Measurements from ENCODE around the gene MOB1B. TPM values are rescaled to one million over a fixed set of nuclear protein-coding genes. Genes with fewer than 3 reads are reported as not detected.
A peak's percentile ranks its signal among the peaks of the same experiment; 100 is the strongest.

Gene MOB1B
- total RNA-seq, 1 donor from 2014 or later: 24.6 TPM

DNA sequence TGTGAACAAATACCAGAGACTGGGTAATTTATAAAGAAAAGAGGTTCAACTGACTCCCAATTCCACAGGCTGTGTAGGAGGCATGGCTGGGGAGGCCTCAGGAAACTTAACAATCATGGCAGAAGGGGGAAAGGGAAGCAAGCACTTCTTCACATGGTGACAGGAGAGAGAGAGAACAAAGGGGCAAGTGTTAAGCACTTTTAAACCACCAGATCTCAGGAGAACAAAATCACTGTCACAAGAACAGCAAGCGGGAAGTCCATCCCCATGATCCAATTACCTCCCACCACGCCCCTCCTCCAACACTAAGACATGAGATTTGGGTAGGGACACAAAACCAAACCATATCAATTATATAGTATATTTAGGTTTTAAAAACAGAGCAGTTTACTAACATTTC is 30.8 kb downstream of the MOB1B start:
- Mint-ChIP-seq H3K9me3 (ENCODE audit: unreplicated experiment) (no peaks in the 10 kb centered on the region), H3K36me3 (ENCODE audit: unreplicated experiment) (no peaks in the 10 kb centered on the region), H3K27ac (ENCODE audit: unreplicated experiment) (peak overlapping the region; percentile 26)

DNA sequence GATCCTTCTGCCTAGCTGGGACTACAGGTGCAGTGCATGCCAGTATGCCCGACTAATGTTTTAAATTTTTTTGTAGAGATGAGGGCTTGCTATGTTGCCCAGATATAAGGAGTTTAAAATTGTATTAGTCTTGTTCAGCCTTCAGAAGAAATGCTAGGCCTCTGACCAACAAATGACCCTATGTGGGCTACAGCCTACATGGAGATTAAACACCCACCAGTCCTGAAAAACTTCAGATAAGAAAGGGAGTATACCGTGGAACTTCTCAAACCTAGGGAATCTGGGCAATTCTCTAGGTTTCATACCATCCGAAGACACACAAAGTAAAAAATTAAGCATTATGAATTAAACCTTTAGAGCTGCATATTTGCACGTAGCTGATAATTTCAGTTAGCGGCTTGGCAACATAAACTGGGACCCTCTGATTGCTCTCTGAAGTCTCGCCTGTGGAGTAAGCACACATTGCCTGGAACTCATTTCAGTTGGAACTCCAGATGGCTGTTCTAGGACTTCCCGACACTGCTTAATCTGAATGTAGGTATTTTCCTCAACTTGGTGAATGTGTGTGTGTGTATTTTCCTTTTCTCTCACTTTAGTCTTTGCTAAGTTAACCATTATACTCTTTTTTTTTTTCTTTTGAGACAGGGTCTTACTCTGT is 33.0 kb downstream of the MOB1B start:
- Mint-ChIP-seq H3K4me1 (ENCODE audit: low read depth, unreplicated experiment) (peaks cover under 1% of the 10 kb centered on the region), H3K36me3 (ENCODE audit: unreplicated experiment) (no peaks in the 10 kb centered on the region), H3K27ac (ENCODE audit: unreplicated experiment) (no peak overlapping the region), H3K27me3 (ENCODE audit: unreplicated experiment) (no peaks in the 10 kb centered on the region), H3K4me3 (ENCODE audit: unreplicated experiment) (no peak overlapping the region), H3K9me3 (ENCODE audit: unreplicated experiment) (no peaks in the 10 kb centered on the region)
- no peak for DNase-seq
- TF ChIP-seq, protein P1, sequence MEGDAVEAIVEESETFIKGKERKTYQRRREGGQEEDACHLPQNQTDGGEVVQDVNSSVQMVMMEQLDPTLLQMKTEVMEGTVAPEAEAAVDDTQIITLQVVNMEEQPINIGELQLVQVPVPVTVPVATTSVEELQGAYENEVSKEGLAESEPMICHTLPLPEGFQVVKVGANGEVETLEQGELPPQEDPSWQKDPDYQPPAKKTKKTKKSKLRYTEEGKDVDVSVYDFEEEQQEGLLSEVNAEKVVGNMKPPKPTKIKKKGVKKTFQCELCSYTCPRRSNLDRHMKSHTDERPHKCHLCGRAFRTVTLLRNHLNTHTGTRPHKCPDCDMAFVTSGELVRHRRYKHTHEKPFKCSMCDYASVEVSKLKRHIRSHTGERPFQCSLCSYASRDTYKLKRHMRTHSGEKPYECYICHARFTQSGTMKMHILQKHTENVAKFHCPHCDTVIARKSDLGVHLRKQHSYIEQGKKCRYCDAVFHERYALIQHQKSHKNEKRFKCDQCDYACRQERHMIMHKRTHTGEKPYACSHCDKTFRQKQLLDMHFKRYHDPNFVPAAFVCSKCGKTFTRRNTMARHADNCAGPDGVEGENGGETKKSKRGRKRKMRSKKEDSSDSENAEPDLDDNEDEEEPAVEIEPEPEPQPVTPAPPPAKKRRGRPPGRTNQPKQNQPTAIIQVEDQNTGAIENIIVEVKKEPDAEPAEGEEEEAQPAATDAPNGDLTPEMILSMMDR (IDR thresholded peaks at IDR 0.05; ENCODE audit: partially characterized antibody, unreplicated experiment): no peak

More for the DNA sequence above, 30.8 kb downstream of the MOB1B start:
- H3K27me3 Mint-ChIP-seq (ENCODE audit: unreplicated experiment): no peaks in the 10 kb centered on the region
- peaks cover 3% of the 10 kb centered on the region for H3K4me1 Mint-ChIP-seq (ENCODE audit: low read depth, unreplicated experiment)
- no peak for DNase-seq
- TF ChIP-seq, protein P1 (IDR thresholded peaks at IDR 0.05; ENCODE audit: partially characterized antibody, unreplicated experiment): no peak
- H3K4me3 Mint-ChIP-seq (ENCODE audit: unreplicated experiment): no peak overlapping the region

DNA sequence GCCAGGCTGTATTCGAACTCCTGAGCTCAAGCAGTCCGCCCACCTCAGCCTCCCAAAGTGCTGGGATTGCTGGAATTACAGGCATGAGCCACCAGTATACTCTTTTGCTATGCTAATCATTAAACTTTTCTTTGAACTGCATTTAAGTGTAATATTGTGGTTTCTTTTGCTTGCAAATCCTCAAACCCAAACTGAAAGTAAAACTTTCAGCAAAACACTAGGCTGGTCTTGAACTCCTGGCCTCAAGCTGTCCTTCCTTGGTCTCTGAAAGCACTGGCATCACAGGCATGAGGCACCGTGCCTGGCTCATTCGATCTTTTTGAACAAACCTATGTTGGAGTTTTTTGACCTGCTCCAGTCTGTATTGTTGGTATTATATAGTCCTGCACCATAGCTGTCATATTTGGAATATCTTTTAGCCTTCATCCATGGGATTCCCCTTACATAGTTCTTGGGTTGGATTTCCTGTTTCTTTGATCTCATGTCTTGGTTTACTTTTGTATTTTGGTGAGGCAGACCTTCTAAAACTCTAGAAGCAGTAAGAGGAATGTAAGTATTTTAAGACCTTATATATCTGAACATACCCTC is 34.1 kb downstream of the MOB1B start:
- TF ChIP-seq, protein P1 (IDR thresholded peaks at IDR 0.05; ENCODE audit: partially characterized antibody, unreplicated experiment): no peak
- H3K4me3 Mint-ChIP-seq (ENCODE audit: unreplicated experiment): no peak overlapping the region
- no peaks in the 10 kb centered on the region for H3K9me3 Mint-ChIP-seq (ENCODE audit: unreplicated experiment)
- no peak overlapping the region for H3K27ac Mint-ChIP-seq (ENCODE audit: unreplicated experiment)
- DNase-seq: no peak
- no peaks in the 10 kb centered on the region for H3K27me3 Mint-ChIP-seq (ENCODE audit: unreplicated experiment)
- no peaks in the 10 kb centered on the region for H3K4me1 Mint-ChIP-seq (ENCODE audit: low read depth, unreplicated experiment)
- H3K36me3 Mint-ChIP-seq (ENCODE audit: unreplicated experiment): no peaks in the 10 kb centered on the region

DNA sequence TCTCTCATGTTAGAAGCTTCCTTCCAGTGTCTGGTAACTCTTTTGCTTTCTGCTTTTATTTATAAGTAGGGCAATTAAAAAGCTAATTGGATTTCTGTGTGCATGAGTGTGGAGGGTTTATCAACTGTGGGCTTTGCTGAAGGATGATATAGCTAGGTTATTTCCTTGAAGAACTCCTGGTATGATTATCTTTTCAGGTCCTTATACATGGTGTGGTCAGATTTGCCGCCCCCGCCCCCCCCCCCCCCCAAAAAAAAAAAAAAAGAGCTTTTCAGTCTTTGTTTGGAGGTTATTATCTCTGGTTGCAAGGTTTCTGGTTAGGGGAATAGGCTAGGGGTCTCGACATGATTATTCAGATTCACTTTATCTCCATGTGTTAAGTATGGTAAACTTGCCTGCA is 35.9 kb downstream of the MOB1B start:
- H3K4me1 Mint-ChIP-seq (ENCODE audit: low read depth, unreplicated experiment): no peaks in the 10 kb centered on the region
- no peak for DNase-seq
- H3K27ac Mint-ChIP-seq (ENCODE audit: unreplicated experiment): no peak overlapping the region
- H3K36me3 Mint-ChIP-seq (ENCODE audit: unreplicated experiment): no peaks in the 10 kb centered on the region
- TF ChIP-seq, protein P1 (IDR thresholded peaks at IDR 0.05; ENCODE audit: partially characterized antibody, unreplicated experiment): no peak
- no peaks in the 10 kb centered on the region for H3K27me3 Mint-ChIP-seq (ENCODE audit: unreplicated experiment)
- no peaks in the 10 kb centered on the region for H3K9me3 Mint-ChIP-seq (ENCODE audit: unreplicated experiment)
- H3K4me3 Mint-ChIP-seq (ENCODE audit: unreplicated experiment): no peak overlapping the region

DNA sequence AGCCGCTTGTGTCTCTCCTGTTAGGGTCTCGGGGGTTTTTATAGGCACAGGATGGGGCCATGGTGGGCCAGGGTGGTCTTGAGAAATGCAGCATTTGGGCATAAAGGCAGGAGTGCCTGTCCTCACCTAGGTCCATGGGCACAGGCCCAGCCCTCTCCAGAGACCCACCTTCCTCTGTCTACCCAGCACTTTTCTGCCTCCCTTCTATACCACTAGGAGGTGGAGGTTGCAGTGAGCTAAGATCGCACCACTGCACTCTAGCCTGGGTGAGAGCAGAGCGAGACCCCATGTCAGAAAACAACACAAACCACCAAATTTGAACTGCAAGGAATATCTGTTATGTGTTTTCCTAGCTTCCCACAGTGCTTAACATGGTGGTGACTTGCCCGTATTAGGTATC is 38.0 kb downstream of the MOB1B start:
- Mint-ChIP-seq H3K4me3 (ENCODE audit: unreplicated experiment) (no peak overlapping the region), H3K36me3 (ENCODE audit: unreplicated experiment) (no peaks in the 10 kb centered on the region), H3K9me3 (ENCODE audit: unreplicated experiment) (no peaks in the 10 kb centered on the region), H3K27ac (ENCODE audit: unreplicated experiment) (no peak overlapping the region), H3K4me1 (ENCODE audit: low read depth, unreplicated experiment) (no peaks in the 10 kb centered on the region), H3K27me3 (ENCODE audit: unreplicated experiment) (no peaks in the 10 kb centered on the region)
- TF ChIP-seq, protein P1 (IDR thresholded peaks at IDR 0.05; ENCODE audit: partially characterized antibody, unreplicated experiment): no peak
- DNase-seq: no peak

Measured in glutamatergic neuron (in vitro differentiated cells).